ENCODE measurements around the gene GRIK5.

GRIK5 gene

GRCh38 chr19:41995959-41996797 lies 73.8 kb downstream of the GRIK5 start:
- Histone ChIP-seq H3K27ac (ENCODE audit: low read depth, low read length) (no peak overlapping the region), H3K79me2 (ENCODE audit: control insufficient read depth, low read length) (peaks cover 16% of the 10 kb centered on the region), H3K4me1 (ENCODE audit: control insufficient read depth, low read length) (peaks cover 60% of the 10 kb centered on the region), H3K36me3 (ENCODE audit: control insufficient read depth, low read length) (no peaks in the 10 kb centered on the region), H3K4me3 (ENCODE audit: low read length) (no peak overlapping the region), H3K4me2 (ENCODE audit: low read length) (peak overlapping the region; percentile 82; the same call in 1 of the 2 replicates), H3K9me2 (replicated peaks; ENCODE audit: control insufficient read depth, low read length) (no peaks in the 10 kb centered on the region), H3K9me3 (ENCODE audit: control insufficient read depth, insufficient read depth, low read length) (no peaks in the 10 kb centered on the region), H3F3A (ENCODE audit: control insufficient read depth, insufficient read depth) (no peaks in the 10 kb centered on the region; the same call in 1 of the 2 replicates), H4K20me1 (ENCODE audit: control insufficient read depth, insufficient read depth, low read depth, low read length) (peaks cover 10% of the 10 kb centered on the region; the same call in 1 of the 2 replicates), H3K27me3 (ENCODE audit: control insufficient read depth, low read length) (peaks cover 32% of the 10 kb centered on the region)
- TF ChIP-seq CTCF (IDR thresholded peaks at IDR 0.05; ENCODE audit: low read depth, low read length, poor library complexity, severe bottlenecking) (no peak), EZH2phosphoT487 (IDR thresholded peaks at IDR 0.05; ENCODE audit: borderline replicate concordance, low read length) (no peak)

DNA sequence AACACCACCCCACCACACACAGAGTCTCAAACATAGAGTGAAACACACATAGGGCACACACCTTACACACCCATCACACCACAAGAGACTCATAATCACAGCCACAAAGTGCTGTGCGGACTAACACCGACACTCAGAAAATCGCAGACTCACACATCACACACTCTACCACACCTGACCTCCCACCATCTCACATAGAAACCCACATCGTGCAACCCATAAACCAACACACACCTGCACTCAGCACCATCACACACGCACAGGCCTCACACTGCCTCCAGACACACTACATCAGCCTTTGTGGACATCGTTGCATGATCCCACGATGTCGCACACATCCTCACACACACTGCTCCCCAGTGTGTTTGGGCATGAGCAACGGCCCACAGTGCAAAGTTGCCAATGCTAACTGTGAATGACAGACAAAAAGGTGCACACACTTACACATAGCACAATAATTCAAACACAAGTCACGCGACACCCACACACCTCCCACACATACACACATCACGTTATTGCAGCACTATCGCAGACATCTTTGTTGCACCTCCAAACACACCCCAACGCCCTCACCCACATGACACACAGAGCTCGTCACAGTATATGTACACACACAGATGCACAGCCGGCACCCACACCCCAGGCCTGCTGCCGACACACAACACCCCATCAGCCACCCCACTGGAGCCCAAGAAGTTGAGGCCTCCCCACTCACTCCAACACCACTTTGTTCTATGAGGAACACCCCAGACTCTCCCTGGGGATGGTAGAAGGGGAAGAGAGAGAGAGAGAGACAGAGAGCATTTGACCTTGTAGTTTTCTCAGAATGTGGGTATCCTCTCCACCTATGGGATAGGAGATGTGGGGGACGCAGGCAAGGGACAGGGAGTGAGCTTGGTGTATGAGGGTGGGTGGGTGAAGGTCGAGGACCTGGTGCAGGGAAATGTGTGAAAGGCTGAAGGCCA lies 74.7 kb downstream of the GRIK5 start:
- Histone ChIP-seq H3K27ac (ENCODE audit: low read depth, low read length) (no peak overlapping the region), H3K27me3 (ENCODE audit: control insufficient read depth, low read length) (peaks cover 27% of the 10 kb centered on the region), H3K9me3 (ENCODE audit: control insufficient read depth, insufficient read depth, low read length) (no peaks in the 10 kb centered on the region), H3K9me2 (replicated peaks; ENCODE audit: control insufficient read depth, low read length) (no peaks in the 10 kb centered on the region), H3K4me3 (ENCODE audit: low read length) (no peak overlapping the region), H3K36me3 (ENCODE audit: control insufficient read depth, low read length) (no peaks in the 10 kb centered on the region), H3K79me2 (ENCODE audit: control insufficient read depth, low read length) (peaks cover 16% of the 10 kb centered on the region), H3K4me2 (ENCODE audit: low read length) (no peak overlapping the region), H3F3A (ENCODE audit: control insufficient read depth, insufficient read depth) (no peaks in the 10 kb centered on the region; the same call in 1 of the 2 replicates), H4K20me1 (ENCODE audit: control insufficient read depth, insufficient read depth, low read depth, low read length) (peaks cover 10% of the 10 kb centered on the region; the same call in 1 of the 2 replicates), H3K4me1 (ENCODE audit: control insufficient read depth, low read length) (peaks cover 60% of the 10 kb centered on the region)
- TF ChIP-seq EZH2phosphoT487 (IDR thresholded peaks at IDR 0.05; ENCODE audit: borderline replicate concordance, low read length) (no peak), CTCF (IDR thresholded peaks at IDR 0.05; ENCODE audit: low read depth, low read length, poor library complexity, severe bottlenecking) (no peak)

GRCh38 chr19:41994521-41994971 lies 75.5 kb downstream of the GRIK5 start:
- Histone ChIP-seq H4K20me1 (ENCODE audit: control insufficient read depth, insufficient read depth, low read depth, low read length) (peaks cover 8% of the 10 kb centered on the region; the same call in 1 of the 2 replicates), H3K4me3 (ENCODE audit: low read length) (peak overlapping the region; percentile 83), H3K36me3 (ENCODE audit: control insufficient read depth, low read length) (no peaks in the 10 kb centered on the region), H3K27ac (ENCODE audit: low read depth, low read length) (no peak overlapping the region), H3K79me2 (ENCODE audit: control insufficient read depth, low read length) (peaks cover 16% of the 10 kb centered on the region), H3K9me3 (ENCODE audit: control insufficient read depth, insufficient read depth, low read length) (no peaks in the 10 kb centered on the region), H3K9me2 (replicated peaks; ENCODE audit: control insufficient read depth, low read length) (no peaks in the 10 kb centered on the region), H3K4me1 (ENCODE audit: control insufficient read depth, low read length) (peaks cover 58% of the 10 kb centered on the region), H3F3A (ENCODE audit: control insufficient read depth, insufficient read depth) (no peaks in the 10 kb centered on the region; the same call in 1 of the 2 replicates), H3K27me3 (ENCODE audit: control insufficient read depth, low read length) (peaks cover 19% of the 10 kb centered on the region), H3K4me2 (ENCODE audit: low read length) (peak overlapping the region; percentile 98)
- TF ChIP-seq EZH2phosphoT487 (IDR thresholded peaks at IDR 0.05; ENCODE audit: borderline replicate concordance, low read length) (no peak), CTCF (IDR thresholded peaks at IDR 0.05; ENCODE audit: low read depth, low read length, poor library complexity, severe bottlenecking) (no peak)

Measured in DOHH2 (cell line).